H1 (cell line): ENCODE measurements around the gene CFDP1. TPM values are rescaled to one million over a fixed set of nuclear protein-coding genes. Genes with fewer than 3 reads are reported as not detected.

ENCODE experiments used
- SRF ChIP-seq: IDR thresholded peaks from 2 replicates; pipeline ENCODE4 v1.6.1; 2011; ENCODE audit warnings: mild to moderate bottlenecking, low read depth, low read length, moderate library complexity
- polyA plus RNA-seq, 7 experiments: library from polyadenylated mRNA; depleted of rRNA in 3 of 7; stranded (reverse) in 5 of 7; unstranded in 2 of 7; fragments of >200 nt in 5 of 7; fragments of 200-250 nt in 2 of 7; gene quantifications; 1 replicate in 5 of 7; 2 replicates in 1 of 7; 4 replicates in 1 of 7; pipeline versions ENCODE4 v1.2.1 to v1.2.3, GENCODE V29; 2011 to 2013; ENCODE audit warnings: missing spikeins in 2 of 7, mixed read lengths in 2 of 7
- total RNA-seq: library from RNA; stranded (reverse); fragmentation: NEBNext Ultra II Directional; extraction: Animal tissue kit (Norgen Biotek cat#: 25700); gene quantifications from 2 replicates; pipeline ENCODE4 v1.2.1, GENCODE V29; 2021

The CFDP1 gene
- total and polyA plus RNA-seq, 2 of the 8 experiments (the other 6 are each of a cell fraction or from before 2014, with no cell fraction given), result 25.5 to 77.3 TPM

GRCh38 chr16:75342308-75342811 is 90.9 kb downstream of the CFDP1 start (continued):
- no peak for TF ChIP-seq SRF
- TF ChIP-seq, all 59 proteins: peak for 0
